Osteocyte (in vitro differentiated cells): Measurements from ENCODE around the gene FBXL7. TPM values are rescaled to one million over a fixed set of nuclear protein-coding genes. Genes with fewer than 3 reads are reported as not detected.

Experiments
- DNase-seq: peaks from one replicate; pipeline ENCODE4 v3.0.0; 2021; ENCODE audit warnings: mixed read lengths; ENCODE audit not compliant: unreplicated experiment; ENCODE audit errors: extremely low spot score
- H3K27ac Mint-ChIP-seq: one replicate; pipeline ENCODE4 v1.8.0; 2021; ENCODE audit warnings: mild to moderate bottlenecking, mixed read lengths; ENCODE audit not compliant: unreplicated experiment
- H3K27me3 Mint-ChIP-seq: one replicate; pipeline ENCODE4 v1.8.0; 2021; ENCODE audit warnings: mixed read lengths; ENCODE audit not compliant: unreplicated experiment
- H3K36me3 Mint-ChIP-seq: one replicate; pipeline ENCODE4 v1.8.0; 2021; ENCODE audit warnings: mixed read lengths; ENCODE audit not compliant: unreplicated experiment
- H3K4me1 Mint-ChIP-seq: one replicate; pipeline ENCODE4 v1.8.0; 2021; ENCODE audit warnings: mixed read lengths; ENCODE audit not compliant: unreplicated experiment
- H3K4me3 Mint-ChIP-seq: one replicate; pipeline ENCODE4 v1.8.0; 2021; ENCODE audit warnings: mild to moderate bottlenecking, moderate library complexity, mixed read lengths; ENCODE audit not compliant: unreplicated experiment
- H3K9me3 Mint-ChIP-seq: one replicate; pipeline ENCODE4 v1.8.0; 2021; ENCODE audit warnings: mixed read lengths; ENCODE audit not compliant: unreplicated experiment
- total RNA-seq: library from RNA; stranded (reverse); gene quantifications from 2 replicates; pipeline ENCODE4 v1.2.1, GENCODE V29; 2021
- TF ChIP-seq, protein P1 (sequence below): fragments of 200-600 bp; sonication (generic); IDR thresholded peaks from 2 replicates; pipeline ENCODE4 v1.5.0; 2021; ENCODE audit warnings: antibody characterized with exemption, mild to moderate bottlenecking, moderate library complexity

Gene FBXL7
- total RNA-seq, 1 donor from 2014 or later = 28.4 TPM

DNA sequence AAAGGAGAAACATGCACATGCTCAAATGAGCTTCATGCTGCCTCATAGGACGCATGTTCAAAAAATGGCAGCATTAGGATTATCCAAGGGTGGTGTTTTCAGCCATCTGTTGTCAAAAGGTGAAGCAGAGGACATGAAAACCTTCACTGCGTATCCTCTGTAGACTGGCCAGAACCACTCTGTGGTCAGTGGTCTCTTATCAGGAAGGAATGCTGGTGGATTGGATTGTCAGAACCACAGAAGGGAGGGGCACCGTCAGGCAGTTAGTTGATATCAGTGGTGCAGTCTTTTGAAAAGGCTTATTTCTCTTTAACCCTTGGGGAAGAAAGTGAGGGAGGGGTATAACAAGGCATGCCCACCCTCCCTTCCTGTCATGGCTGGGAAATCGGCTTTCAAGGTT lies 100.1 kb downstream of the FBXL7 start:
- Mint-ChIP-seq H3K4me3 (no peak overlapping the region), H3K4me1 (peaks cover 20% of the 10 kb centered on the region), H3K36me3 (peaks cover 6% of the 10 kb centered on the region), H3K27me3 (no peaks in the 10 kb centered on the region), H3K27ac (no peak overlapping the region), H3K9me3 (no peaks in the 10 kb centered on the region)
- no peak for DNase-seq
- TF ChIP-seq, protein P1, sequence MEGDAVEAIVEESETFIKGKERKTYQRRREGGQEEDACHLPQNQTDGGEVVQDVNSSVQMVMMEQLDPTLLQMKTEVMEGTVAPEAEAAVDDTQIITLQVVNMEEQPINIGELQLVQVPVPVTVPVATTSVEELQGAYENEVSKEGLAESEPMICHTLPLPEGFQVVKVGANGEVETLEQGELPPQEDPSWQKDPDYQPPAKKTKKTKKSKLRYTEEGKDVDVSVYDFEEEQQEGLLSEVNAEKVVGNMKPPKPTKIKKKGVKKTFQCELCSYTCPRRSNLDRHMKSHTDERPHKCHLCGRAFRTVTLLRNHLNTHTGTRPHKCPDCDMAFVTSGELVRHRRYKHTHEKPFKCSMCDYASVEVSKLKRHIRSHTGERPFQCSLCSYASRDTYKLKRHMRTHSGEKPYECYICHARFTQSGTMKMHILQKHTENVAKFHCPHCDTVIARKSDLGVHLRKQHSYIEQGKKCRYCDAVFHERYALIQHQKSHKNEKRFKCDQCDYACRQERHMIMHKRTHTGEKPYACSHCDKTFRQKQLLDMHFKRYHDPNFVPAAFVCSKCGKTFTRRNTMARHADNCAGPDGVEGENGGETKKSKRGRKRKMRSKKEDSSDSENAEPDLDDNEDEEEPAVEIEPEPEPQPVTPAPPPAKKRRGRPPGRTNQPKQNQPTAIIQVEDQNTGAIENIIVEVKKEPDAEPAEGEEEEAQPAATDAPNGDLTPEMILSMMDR = no peak

DNA sequence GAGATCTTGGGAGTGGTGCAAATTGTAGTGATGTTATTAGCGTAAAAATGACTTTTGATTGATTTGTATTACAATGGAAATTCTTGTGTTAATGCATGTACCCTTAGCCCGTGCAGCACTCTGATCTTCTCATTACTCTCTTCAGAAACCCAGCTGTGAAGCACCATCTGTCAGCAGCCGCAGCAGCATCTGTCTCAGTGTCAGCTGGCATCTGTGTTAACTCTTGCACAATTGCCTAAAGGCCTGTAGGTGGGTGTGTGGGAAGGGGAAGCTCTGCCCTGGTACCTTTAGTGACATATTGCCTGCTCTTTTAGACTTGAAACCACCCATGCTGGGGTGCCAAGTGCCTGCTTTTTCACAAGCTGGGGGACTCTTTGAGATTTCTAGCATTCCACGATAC lies 101.3 kb downstream of the FBXL7 start:
- Mint-ChIP-seq H3K27me3 (no peaks in the 10 kb centered on the region), H3K36me3 (peaks cover 7% of the 10 kb centered on the region), H3K4me3 (no peak overlapping the region), H3K4me1 (peaks cover 13% of the 10 kb centered on the region), H3K9me3 (no peaks in the 10 kb centered on the region), H3K27ac (no peak overlapping the region)
- DNase-seq = no peak
- TF ChIP-seq, protein P1 = no peak

DNA sequence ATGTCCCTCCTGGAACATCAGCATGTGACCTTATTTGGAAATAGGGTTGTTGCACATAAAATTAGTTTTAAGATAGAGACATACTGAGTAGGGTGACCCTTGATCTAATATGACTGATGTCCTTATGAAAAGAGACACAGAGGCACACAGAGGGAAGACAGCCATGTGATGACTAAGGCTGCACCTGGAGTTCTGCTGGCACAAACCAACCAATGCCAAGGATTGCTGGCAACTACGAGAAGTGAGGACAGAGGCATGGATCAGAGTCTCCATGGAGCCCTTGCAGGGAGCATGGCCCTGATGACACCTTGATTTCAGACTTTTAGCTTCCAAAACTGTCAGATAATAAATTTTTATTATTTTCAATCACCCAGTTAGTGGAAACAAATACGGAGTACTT lies 101.9 kb downstream of the FBXL7 start:
- H3K27me3 Mint-ChIP-seq = no peaks in the 10 kb centered on the region
- TF ChIP-seq, protein P1 = no peak
- peaks cover 16% of the 10 kb centered on the region for H3K4me1 Mint-ChIP-seq
- H3K27ac Mint-ChIP-seq = no peak overlapping the region
- peaks cover 7% of the 10 kb centered on the region for H3K36me3 Mint-ChIP-seq
- H3K4me3 Mint-ChIP-seq = no peak overlapping the region
- H3K9me3 Mint-ChIP-seq = no peaks in the 10 kb centered on the region
- no peak for DNase-seq

DNA sequence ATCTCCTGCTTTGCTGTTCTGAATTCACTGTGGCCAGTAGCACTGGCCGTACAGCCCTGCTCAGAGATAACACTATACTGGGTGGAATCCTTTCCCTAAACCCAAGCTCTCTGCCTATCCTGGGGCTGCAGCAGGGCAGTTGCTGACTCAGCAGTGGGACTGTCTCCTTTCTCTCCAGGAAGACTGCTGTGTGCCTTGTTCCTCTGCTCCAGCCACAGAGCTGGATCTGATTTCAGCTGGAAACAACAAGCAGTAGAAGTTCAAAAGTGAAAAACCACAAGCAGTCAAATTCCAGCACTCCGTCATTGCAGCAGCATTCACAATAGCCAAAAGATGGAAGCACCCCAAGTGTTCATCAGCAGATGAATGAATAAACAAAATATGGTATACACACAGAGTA lies 105.0 kb downstream of the FBXL7 start:
- peaks cover 13% of the 10 kb centered on the region for H3K4me1 Mint-ChIP-seq
- no peak overlapping the region for H3K4me3 Mint-ChIP-seq
- TF ChIP-seq, protein P1 = no peak
- H3K36me3 Mint-ChIP-seq = peaks cover 11% of the 10 kb centered on the region
- no peak for DNase-seq
- H3K9me3 Mint-ChIP-seq = no peaks in the 10 kb centered on the region
- H3K27me3 Mint-ChIP-seq = no peaks in the 10 kb centered on the region
- no peak overlapping the region for H3K27ac Mint-ChIP-seq

DNA sequence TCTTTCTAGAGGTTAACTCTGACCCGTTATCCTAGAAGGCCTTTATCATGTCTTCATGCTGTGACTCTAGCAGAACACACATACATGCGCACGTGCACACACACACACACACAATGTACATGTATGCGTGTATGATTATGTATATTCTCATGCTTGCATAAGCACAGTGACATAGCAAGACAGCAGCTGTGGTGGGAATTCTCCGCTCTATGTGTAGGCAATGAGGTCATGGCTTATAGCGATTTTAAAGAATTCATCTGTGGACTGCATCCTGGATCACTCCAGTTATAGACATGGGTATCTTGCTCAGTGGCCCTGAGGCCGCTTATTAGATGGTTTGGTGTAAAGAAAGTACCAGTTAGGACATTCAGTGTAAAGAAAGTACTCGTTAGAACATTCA lies 106.2 kb downstream of the FBXL7 start:
- no peaks in the 10 kb centered on the region for H3K9me3 Mint-ChIP-seq
- TF ChIP-seq, protein P1 = no peak
- peaks cover 15% of the 10 kb centered on the region for H3K4me1 Mint-ChIP-seq
- no peak for DNase-seq
- H3K27ac Mint-ChIP-seq = no peak overlapping the region
- H3K27me3 Mint-ChIP-seq = no peaks in the 10 kb centered on the region
- peaks cover 11% of the 10 kb centered on the region for H3K36me3 Mint-ChIP-seq
- no peak overlapping the region for H3K4me3 Mint-ChIP-seq
